Measurements from ENCODE around the gene GNB4.

The GNB4 gene

DNA sequence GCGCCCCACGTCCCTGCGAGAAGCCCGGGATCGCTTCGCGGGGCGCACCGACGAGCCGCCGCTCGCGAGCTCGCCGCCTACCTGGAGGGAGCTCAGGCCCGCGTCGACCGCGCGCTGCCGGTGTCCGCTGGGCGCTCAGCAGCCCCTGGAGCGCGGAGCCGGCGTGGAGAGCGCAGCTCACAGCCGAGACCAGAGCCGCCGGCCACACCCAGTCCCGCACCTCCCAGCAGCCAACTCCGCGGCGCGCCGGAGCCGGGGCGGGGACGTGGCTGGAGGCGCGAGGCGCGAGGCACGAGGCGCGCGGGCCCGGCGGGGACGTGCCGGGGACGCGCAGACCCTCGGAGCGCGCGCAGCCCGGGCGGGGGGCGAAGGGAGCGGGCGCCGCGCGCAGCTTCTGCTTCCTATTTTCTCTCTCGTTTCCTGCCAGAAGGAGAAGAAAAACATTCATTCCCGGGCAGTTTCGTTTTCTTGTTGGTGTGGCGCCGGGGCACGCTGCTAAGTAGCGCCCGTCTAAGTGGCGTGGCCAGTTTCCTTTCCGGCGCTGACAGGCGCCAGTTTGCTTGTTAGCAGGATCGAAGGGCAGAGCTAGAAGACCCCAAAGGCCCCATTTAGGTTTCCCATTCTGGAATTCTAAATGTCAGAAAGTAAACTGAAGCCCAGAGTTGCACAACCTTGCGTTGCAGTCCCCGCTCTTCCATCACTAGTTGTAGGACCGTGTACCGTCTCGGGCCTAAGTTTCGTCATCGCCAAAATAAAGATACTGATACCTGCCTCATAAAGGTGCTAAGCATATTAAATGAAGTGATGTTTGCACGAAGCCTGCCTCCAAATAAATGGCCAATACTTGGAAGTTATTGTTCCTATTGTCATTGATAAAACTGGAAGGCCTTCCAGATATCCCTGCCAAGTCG lies at the start of gene GNB4:
TSS of gene GNB4 (minus strand) at position 206 of the 911 bp plus-strand sequence. CDS start 25,270 bp downstream, outside the sequence.
- peak; percentile 83 for DNase-seq (ENCODE audit: low spot score)
- TF ChIP-seq, protein P1, sequence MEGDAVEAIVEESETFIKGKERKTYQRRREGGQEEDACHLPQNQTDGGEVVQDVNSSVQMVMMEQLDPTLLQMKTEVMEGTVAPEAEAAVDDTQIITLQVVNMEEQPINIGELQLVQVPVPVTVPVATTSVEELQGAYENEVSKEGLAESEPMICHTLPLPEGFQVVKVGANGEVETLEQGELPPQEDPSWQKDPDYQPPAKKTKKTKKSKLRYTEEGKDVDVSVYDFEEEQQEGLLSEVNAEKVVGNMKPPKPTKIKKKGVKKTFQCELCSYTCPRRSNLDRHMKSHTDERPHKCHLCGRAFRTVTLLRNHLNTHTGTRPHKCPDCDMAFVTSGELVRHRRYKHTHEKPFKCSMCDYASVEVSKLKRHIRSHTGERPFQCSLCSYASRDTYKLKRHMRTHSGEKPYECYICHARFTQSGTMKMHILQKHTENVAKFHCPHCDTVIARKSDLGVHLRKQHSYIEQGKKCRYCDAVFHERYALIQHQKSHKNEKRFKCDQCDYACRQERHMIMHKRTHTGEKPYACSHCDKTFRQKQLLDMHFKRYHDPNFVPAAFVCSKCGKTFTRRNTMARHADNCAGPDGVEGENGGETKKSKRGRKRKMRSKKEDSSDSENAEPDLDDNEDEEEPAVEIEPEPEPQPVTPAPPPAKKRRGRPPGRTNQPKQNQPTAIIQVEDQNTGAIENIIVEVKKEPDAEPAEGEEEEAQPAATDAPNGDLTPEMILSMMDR (IDR thresholded peaks at IDR 0.05; ENCODE audit: extremely low read depth, missing control alignments), result no peak

DNA sequence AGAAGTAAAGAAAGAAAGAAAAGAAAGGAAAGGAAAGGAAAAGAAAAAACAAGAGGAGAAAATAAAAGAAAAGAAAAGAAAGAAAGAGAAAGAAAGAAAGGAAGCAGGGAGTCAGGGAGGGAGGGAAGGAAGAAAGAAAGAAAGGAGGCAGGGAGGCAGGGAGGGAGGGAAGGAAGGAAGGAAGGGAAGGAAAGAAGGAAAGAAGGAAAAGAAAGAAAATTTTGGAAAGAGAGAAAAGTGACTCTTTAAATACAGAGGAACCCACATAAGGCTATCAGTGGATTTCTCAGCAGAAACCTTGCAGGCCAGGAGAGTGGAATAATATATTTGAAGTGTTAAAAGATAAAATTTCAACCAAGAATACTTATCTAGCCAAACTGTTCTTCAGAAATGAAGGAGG lies 44.2 kb upstream of the GNB4 start:
- no peak for DNase-seq (ENCODE audit: low spot score)
- TF ChIP-seq, protein P1 (IDR thresholded peaks at IDR 0.05; ENCODE audit: extremely low read depth, missing control alignments), result no peak

DNA sequence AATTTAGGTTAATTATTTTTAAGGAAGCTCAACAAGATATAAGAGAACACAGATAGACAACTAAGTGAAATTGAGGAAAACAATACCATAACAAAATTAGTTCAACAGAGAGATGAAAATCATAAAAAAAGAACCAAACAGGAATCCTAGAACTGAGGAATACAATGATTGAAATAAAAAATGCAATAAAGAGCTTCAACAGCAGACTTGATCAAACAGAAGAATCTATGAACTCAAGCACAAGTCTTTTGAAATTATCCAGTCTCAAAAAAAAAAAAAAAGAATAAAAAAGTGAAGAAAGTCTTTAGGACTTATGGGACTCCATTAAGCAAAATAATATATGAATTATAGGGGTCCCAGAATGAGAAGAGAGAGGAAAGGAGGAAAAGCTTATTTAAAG lies 42.0 kb upstream of the GNB4 start:
- TF ChIP-seq, protein P1 (IDR thresholded peaks at IDR 0.05; ENCODE audit: extremely low read depth, missing control alignments), result no peak
- no peak for DNase-seq (ENCODE audit: low spot score)

DNA sequence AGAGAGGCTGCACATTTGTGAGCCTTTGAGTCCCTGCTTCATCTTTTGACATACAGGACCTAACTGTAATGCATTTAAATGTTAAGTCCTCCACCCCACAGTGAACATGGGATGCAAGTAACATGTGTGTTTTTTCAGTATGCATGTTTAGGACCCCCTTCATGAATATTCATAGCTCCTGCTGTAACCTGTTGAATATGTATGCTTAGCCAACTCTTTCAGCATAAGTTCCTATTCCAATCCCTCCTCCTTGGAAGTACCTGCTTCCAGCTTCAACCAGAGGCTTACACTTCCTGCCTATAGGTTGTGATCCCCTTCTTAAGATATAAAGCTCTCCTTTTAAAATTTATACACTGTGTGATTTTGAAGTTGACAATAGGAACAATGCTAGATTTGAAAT lies 36.9 kb upstream of the GNB4 start:
- no peak for DNase-seq (ENCODE audit: low spot score)
- TF ChIP-seq, protein P1 (IDR thresholded peaks at IDR 0.05; ENCODE audit: extremely low read depth, missing control alignments), result no peak

DNA sequence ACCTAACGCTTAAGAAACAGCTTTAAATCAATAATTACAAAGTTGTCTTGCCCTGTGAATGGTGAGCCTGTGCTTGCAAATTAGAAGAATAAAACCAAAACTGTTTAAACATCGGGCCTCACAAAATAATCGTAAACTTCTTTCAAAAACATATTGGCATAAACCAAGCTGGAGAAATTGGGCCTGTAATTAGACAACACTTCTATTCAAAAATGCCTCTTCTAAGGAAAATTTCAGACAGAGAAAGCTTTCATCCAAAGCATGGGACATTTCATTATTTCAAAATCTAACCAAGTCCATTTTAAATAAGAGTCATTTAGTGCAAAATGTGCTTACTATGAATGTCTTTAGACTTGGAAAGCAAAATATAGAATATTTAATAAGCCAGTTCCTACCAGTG lies 35.5 kb upstream of the GNB4 start:
- TF ChIP-seq, protein P1 (IDR thresholded peaks at IDR 0.05; ENCODE audit: extremely low read depth, missing control alignments), result no peak

DNA sequence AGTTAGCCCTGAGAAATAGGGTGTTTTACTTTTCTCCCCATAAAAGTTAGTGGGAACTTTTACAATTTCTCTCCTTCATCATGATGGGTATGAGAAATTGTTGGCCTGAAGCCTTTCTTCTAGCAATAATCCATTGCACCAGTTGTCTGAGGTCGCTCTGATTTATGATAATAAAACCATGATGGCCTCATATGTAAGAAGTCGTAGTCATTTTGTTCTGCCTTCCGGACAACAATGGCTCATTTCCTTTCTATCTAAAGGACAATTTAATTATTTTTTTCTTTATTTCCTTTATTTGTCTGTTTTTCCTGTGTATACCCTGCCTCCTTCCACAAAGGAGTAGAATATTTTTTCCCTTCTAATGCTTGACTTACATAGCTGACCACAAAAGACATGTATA lies 31.6 kb upstream of the GNB4 start:
- TF ChIP-seq, protein P1 (IDR thresholded peaks at IDR 0.05; ENCODE audit: extremely low read depth, missing control alignments), result no peak
- DNase-seq (ENCODE audit: low spot score), result no peak

More for the DNA sequence above, 35.5 kb upstream of the GNB4 start:
- DNase-seq (ENCODE audit: low spot score), result no peak

DNA sequence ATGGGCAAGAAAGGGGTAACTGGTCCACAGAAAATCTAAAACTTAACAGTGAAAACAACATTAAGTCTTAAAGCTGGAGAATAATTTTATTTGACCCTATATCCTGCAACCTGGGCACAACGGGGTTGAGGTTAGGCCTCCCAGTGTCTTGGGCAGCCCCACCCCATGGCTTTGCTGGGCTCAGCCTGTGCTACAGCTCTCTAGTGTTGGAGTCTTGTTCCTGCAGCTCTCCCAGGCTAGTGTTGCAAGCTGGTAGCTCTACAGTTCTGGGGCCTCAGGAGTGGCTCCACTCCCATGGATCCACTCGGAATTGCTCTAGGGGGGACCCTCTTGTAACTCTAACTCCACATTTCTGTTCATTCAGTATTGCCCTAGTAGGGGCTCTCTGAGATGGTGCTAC lies 24.9 kb upstream of the GNB4 start:
- DNase-seq (ENCODE audit: low spot score), result no peak
- TF ChIP-seq, protein P1 (IDR thresholded peaks at IDR 0.05; ENCODE audit: extremely low read depth, missing control alignments), result no peak
